B cell (primary cell): ENCODE results near the gene MAP3K20. TPM values are rescaled to one million over a fixed set of nuclear protein-coding genes. Genes with fewer than 3 reads are reported as not detected.

Experiments
- ATAC-seq: fragments of 200-7000 bp; cut with Tn5 transposase; one replicate; pipeline ENCODE4 v1.10.0; 2021; ENCODE audit warnings: low read depth, mild to moderate bottlenecking, moderate number of reproducible peaks, moderate library complexity
- CTCF ChIA-PET: fragments of 350-600 bp; sonication (Branson Sonifier 250); formaldehyde crosslinking; loops from one replicate; lab custom pipeline; 2021; ENCODE audit warnings: antibody characterized with exemption, inconsistent platforms; lab: Charles Lee
- POLR2A ChIA-PET: fragments of 350-600 bp; sonication (Branson Sonifier 250); formaldehyde crosslinking; loops from one replicate; lab custom pipeline; 2021; ENCODE audit warnings: antibody characterized with exemption; lab: Charles Lee
- DNase-seq: peaks from one replicate; pipeline ENCODE4 v3.0.0; 2013
- H2AFZ ChIP-seq: 2 replicates; pipeline ENCODE4 v1.6.1; 2012; ENCODE audit warnings: mild to moderate bottlenecking, low read depth, low read length; ENCODE audit not compliant: insufficient read depth, poor library complexity, severe bottlenecking
- H3K27ac ChIP-seq, 2 donors: 1 replicate in 1 of 2; 2 replicates in 1 of 2; pipeline ENCODE4 v1.5.1; 2012 to 2013; ENCODE audit warnings: low read length in 2 of 2, mild to moderate bottlenecking in 2 of 2, moderate library complexity in 1 of 2
- H3K27me3 ChIP-seq, 4 experiments: fragments of 200-600 bp in 1 of 4; sonication (generic) in 1 of 4; replicated peaks in 1 of 4; 1 replicate in 2 of 4; 2 replicates in 2 of 4; pipeline versions ENCODE4 v1.6.1 to v1.7.0; 2013 to 2016; ENCODE audit warnings: low read length in 3 of 4, mild to moderate bottlenecking in 2 of 4, mixed read lengths in 1 of 4, moderate library complexity in 1 of 4; ENCODE audit not compliant: insufficient read depth in 4 of 4, control insufficient read depth in 3 of 4; ENCODE audit errors: control extremely low read depth in 1 of 4
- H3K36me3 ChIP-seq, 2 experiments: replicated peaks in 1 of 2; 1 replicate in 1 of 2; 2 replicates in 1 of 2; pipeline versions ENCODE4 v1.6.1 to v1.7.1; 2013; ENCODE audit warnings: low read length in 1 of 2; ENCODE audit not compliant: insufficient read depth in 2 of 2, control insufficient read depth in 1 of 2; ENCODE audit errors: control extremely low read depth in 1 of 2, extremely low read depth in 1 of 2
- H3K4me1 ChIP-seq, 2 donors: fragments of 200-600 bp in 1 of 2; sonication (generic) in 1 of 2; 1 replicate in 1 of 2; 2 replicates in 1 of 2; pipeline versions ENCODE4 v1.5.1 to v1.6.1; 2013 to 2017; ENCODE audit warnings: low read length in 2 of 2; ENCODE audit not compliant: control insufficient read depth in 2 of 2, insufficient read depth in 2 of 2
- H3K4me2 ChIP-seq: replicated peaks from 2 replicates; pipeline ENCODE3; 2012; ENCODE audit warnings: mild to moderate bottlenecking, low read depth, low read length; ENCODE audit not compliant: poor library complexity, severe bottlenecking
- H3K4me3 ChIP-seq, 5 experiments: fragments of 200-600 bp in 1 of 5; sonication (generic) in 1 of 5; 1 replicate in 3 of 5; 2 replicates in 2 of 5; pipeline versions ENCODE4 v1.5.1 to v1.7.0; 2011 to 2016; ENCODE audit warnings: low read length in 4 of 5, mild to moderate bottlenecking in 4 of 5, low read depth in 2 of 5, control low read depth in 1 of 5, moderate library complexity in 1 of 5; ENCODE audit not compliant: insufficient read depth in 1 of 5; ENCODE audit errors: control extremely low read depth in 1 of 5, extremely low read depth in 1 of 5
- H3K79me2 ChIP-seq: fragments of 200-600 bp; sonication (generic); one replicate; pipeline ENCODE4 v1.6.0; 2016; ENCODE audit warnings: low read length; ENCODE audit not compliant: control insufficient read depth, insufficient read depth
- H3K9ac ChIP-seq: fragments of 200-600 bp; sonication (generic); 2 replicates; pipeline ENCODE4 v1.6.1; 2017; ENCODE audit warnings: mild to moderate bottlenecking, low read length, moderate library complexity
- H3K9me3 ChIP-seq, 3 donors: one replicate each; pipeline versions ENCODE4 v1.6.1 to v1.7.1; 2013; ENCODE audit warnings: low read length in 2 of 3; ENCODE audit not compliant: control insufficient read depth in 2 of 3, insufficient read depth in 1 of 3; ENCODE audit errors: control extremely low read depth in 1 of 3
- H4K20me1 ChIP-seq: 2 replicates; pipeline ENCODE4 v1.6.0; 2012; ENCODE audit warnings: mild to moderate bottlenecking, low read length; ENCODE audit not compliant: insufficient read depth, control insufficient read depth, poor library complexity, severe bottlenecking
- H3K27ac Mint-ChIP-seq: one replicate; pipeline ENCODE4 v1.8.0; 2021; ENCODE audit warnings: mixed read lengths
- H3K27me3 Mint-ChIP-seq: one replicate; pipeline ENCODE4 v1.8.0; 2021; ENCODE audit warnings: mixed read lengths
- H3K4me1 Mint-ChIP-seq: one replicate; pipeline ENCODE4 v1.8.0; 2021; ENCODE audit warnings: mixed read lengths
- H3K4me3 Mint-ChIP-seq: one replicate; pipeline ENCODE4 v1.8.0; 2021; ENCODE audit warnings: mixed read lengths
- H3K9me3 Mint-ChIP-seq: one replicate; pipeline ENCODE4 v1.8.0; 2022; ENCODE audit warnings: mixed read lengths; ENCODE audit not compliant: insufficient read depth
- EZH2 ChIP-seq: IDR thresholded peaks from 2 replicates; pipeline ENCODE4 v1.6.1; 2012; ENCODE audit warnings: borderline replicate concordance, low read depth, mild to moderate bottlenecking, moderate library complexity, low read length; ENCODE audit not compliant: insufficient read depth, poor library complexity, severe bottlenecking
- WGBS: methylation state at CpG from one replicate; pipeline ENCODE4 v1.1.5; 2013; ENCODE audit warnings: missing lambda C conversion rate; ENCODE audit not compliant: insufficient coverage; 5-methylcytosine and 5-hydroxymethylcytosine counted together
- intact Hi-C: fragments of 100-400 bp; cut with micrococcal nuclease; formaldehyde crosslinking; loops from one replicate; pipeline ENCODE4 v1.10.0; 2022
- polyA plus RNA-seq: library from polyadenylated mRNA; depleted of rRNA; stranded (reverse); fragments of >200 nt; gene quantifications from 2 replicates; pipeline ENCODE4 v1.2.3, GENCODE V29; 2012
- total RNA-seq, 2 donors: library from RNA; stranded (reverse); fragments of 120-200 nt in 1 of 2; gene quantifications; 1 replicate in 1 of 2; 2 replicates in 1 of 2; pipeline versions ENCODE4 v1.2.3 to v1.2.4, GENCODE V29; 2013 to 2022
- TF ChIP-seq, protein P1 (sequence below): fragments of 200-600 bp; IDR thresholded peaks from one replicate; pipeline ENCODE4 v1.8.0; 2022; ENCODE audit warnings: antibody characterized with exemption, mild to moderate bottlenecking

The MAP3K20 gene
- total and polyA plus RNA-seq, 2 donors (not counting 1 experiment from before 2014, with no cell fraction given): 2.2 to 9.1 TPM

DNA sequence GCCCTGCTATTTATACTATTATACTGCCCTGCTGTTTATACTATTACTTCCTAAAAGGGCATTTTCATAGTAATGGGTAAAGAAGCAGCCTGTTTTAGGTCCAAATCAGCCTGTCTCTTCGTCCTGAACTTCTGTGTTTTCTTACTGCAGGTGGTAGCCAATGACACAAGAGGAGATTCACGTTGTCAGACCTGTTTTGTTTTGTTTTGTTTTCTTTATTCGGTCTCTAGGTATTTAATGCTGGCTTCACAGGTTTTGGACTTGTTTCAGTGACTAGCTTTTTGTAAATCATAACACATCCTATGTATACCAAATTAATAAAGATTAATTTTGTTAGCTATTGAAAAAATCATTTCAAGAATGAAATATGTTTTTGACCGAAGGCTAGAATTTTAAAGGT lies 116.4 kb downstream of the MAP3K20 start:
- ChIA-PET CTCF (no interaction called here), POLR2A (no interaction called here)
- DNase-seq: no peak
- TF ChIP-seq, protein P1, sequence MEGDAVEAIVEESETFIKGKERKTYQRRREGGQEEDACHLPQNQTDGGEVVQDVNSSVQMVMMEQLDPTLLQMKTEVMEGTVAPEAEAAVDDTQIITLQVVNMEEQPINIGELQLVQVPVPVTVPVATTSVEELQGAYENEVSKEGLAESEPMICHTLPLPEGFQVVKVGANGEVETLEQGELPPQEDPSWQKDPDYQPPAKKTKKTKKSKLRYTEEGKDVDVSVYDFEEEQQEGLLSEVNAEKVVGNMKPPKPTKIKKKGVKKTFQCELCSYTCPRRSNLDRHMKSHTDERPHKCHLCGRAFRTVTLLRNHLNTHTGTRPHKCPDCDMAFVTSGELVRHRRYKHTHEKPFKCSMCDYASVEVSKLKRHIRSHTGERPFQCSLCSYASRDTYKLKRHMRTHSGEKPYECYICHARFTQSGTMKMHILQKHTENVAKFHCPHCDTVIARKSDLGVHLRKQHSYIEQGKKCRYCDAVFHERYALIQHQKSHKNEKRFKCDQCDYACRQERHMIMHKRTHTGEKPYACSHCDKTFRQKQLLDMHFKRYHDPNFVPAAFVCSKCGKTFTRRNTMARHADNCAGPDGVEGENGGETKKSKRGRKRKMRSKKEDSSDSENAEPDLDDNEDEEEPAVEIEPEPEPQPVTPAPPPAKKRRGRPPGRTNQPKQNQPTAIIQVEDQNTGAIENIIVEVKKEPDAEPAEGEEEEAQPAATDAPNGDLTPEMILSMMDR: no peak
- TF ChIP-seq EZH2: no peak
- Mint-ChIP-seq H3K4me1 (no peaks in the 10 kb centered on the region), H3K27me3 (no peaks in the 10 kb centered on the region), H3K4me3 (no peak overlapping the region), H3K27ac (no peak overlapping the region), H3K9me3 (no peaks in the 10 kb centered on the region)
- Histone ChIP-seq H3K27me3 (no peaks in the 10 kb centered on the region), H3K4me2 (no peak overlapping the region), H3K9me3 (no peaks in the 10 kb centered on the region), H3K27ac (no peak overlapping the region), H3K4me1 (no peaks in the 10 kb centered on the region), H2AFZ (no peak overlapping the region), H3K36me3 (no peaks in the 10 kb centered on the region), H3K4me3 (no peak overlapping the region), H3K79me2 (no peaks in the 10 kb centered on the region), H3K9ac (no peak overlapping the region), H4K20me1 (no peaks in the 10 kb centered on the region)
- ATAC-seq: no peak
- intact Hi-C loops: no loop called here
- 100% methylated on average over 1 of the region's 4 CpGs for WGBS

DNA sequence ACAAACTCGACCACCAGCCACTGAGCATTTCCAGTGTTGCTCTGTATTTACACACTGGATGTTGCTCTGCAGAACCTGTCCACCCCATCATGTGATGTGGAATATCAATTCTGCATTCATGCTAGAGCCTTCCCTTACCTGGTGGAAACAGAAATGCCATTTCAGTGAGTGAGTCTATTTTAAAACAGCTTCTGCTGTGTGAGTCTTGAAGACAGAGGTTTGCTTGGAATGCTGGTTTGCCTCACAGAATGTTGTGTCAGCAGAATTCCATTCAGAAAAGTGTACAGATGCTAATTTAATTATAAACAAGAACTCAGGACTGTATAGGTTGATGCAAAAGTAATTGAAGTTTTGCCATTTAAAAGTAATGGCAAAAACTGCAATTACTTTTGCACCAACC lies 118.3 kb downstream of the MAP3K20 start:
- Mint-ChIP-seq H3K9me3 (no peaks in the 10 kb centered on the region), H3K27ac (no peak overlapping the region), H3K27me3 (no peaks in the 10 kb centered on the region), H3K4me3 (no peak overlapping the region), H3K4me1 (no peaks in the 10 kb centered on the region)
- Histone ChIP-seq H3K4me2 (no peak overlapping the region), H3K27me3 (no peaks in the 10 kb centered on the region), H3K27ac (no peak overlapping the region), H3K9me3 (no peaks in the 10 kb centered on the region), H3K79me2 (no peaks in the 10 kb centered on the region), H3K36me3 (peaks cover 0 to 8% of the 10 kb centered on the region in 2 experiments), H4K20me1 (no peaks in the 10 kb centered on the region), H3K4me3 (no peak overlapping the region), H3K9ac (no peak overlapping the region), H2AFZ (no peak overlapping the region), H3K4me1 (no peaks in the 10 kb centered on the region)
- ChIA-PET POLR2A (no interaction called here), CTCF (no interaction called here)
- ATAC-seq (no peak), DNase-seq (no peak)
- WGBS: no CpG with 5 or more reads among the region's 1 CpG
- no peak for TF ChIP-seq EZH2
- TF ChIP-seq, protein P1: no peak
- intact Hi-C loops: no loop called here
